ENCODE results near the gene KCNH5.

- TF ChIP-seq CTCF (conservative IDR thresholded peaks at IDR 0.05; ENCODE audit: low read length) (no peak), EZH2phosphoT487 (IDR thresholded peaks at IDR 0.05; ENCODE audit: borderline replicate concordance, low read depth, low read length) (no peak)
Measured at GRCh38 chr14:63032076-63032475, 13.2 kb downstream of the KCNH5 start.

All from OCI-LY7 (cell line).